Measurements from ENCODE around the gene LKAAEAR1.

Gene LKAAEAR1

DNA sequence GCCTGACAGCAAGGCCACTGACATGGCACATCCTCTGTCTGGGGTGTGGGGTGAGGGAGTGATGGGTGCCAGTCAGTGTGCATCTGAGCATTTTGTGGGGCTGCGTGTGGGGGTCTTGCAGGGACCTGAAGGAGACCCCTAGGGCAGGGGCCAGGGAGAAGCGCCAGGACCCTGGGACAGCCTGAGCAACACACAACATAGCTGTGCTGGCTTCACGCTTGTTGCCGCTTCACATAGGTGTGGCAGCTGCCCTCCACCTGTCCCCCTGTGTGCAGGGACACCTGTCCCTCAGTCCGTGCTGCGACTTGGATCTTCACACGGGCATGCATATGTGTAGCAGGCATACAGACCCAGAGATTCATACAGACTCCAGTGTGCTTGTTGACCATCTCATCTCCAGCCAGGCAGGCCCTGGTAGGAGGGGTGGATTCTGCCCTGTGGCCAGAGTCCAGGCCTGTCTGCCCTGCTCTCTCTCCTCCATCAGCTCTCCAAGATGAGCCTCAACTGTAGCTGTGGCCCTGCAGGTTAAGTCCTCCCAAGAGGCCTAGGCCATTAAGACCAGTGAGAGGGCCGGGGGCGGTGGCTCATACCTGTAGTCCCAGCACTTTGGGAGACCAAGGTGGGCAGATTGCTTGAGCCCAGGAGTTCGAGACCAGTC is 26.3 kb upstream of the LKAAEAR1 start:
- peak in 1 of 2 donors; percentile 14 for DNase-seq

GRCh38 chr20:64109831-64110391 is 25.7 kb upstream of the LKAAEAR1 start:
- DNase-seq, result peak in 1 of 2 donors; percentile 13

GRCh38 chr20:64108731-64109681 is 24.8 kb upstream of the LKAAEAR1 start:
- DNase-seq, result peak in 1 of 2 donors; percentile 12

GRCh38 chr20:64107736-64108457 is 23.7 kb upstream of the LKAAEAR1 start:
- peak in 1 of 2 donors; percentile 13 for DNase-seq

GRCh38 chr20:64106981-64107735 is 23.0 kb upstream of the LKAAEAR1 start, which contains the start of gene NPBWR2:
Gene NPBWR2 (minus strand): TSS chr20:64107565. CDS start chr20:64106831, 734 bp downstream.
- DNase-seq, result peak in 1 of 2 donors; percentile 26

DNA sequence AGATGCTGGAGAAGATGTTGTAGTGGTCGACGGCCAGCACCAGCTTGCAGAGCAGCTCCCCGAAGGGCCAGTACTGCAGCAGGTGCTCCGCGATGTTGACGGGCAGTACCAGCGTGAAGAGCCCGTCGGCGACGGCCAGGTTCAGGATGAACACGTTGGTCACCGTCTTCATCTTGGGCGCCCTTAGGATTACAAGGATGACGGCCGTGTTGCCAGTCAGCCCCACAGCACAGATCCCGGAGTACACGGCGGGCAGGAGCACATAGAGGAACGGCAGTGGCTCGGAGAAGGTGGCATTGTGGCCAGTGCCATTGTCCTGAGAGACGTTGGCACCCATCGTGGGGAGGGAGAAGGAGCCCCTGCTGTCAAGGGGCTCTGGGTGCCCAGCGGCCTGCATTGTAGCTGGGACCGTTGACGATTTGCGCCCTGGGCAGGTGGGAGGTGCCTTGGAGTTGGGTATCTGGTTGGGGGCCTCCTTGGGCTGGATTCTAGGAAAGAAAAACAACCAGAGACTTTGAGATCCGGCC is 22.3 kb upstream of the LKAAEAR1 start:
- no peak for DNase-seq

DNA sequence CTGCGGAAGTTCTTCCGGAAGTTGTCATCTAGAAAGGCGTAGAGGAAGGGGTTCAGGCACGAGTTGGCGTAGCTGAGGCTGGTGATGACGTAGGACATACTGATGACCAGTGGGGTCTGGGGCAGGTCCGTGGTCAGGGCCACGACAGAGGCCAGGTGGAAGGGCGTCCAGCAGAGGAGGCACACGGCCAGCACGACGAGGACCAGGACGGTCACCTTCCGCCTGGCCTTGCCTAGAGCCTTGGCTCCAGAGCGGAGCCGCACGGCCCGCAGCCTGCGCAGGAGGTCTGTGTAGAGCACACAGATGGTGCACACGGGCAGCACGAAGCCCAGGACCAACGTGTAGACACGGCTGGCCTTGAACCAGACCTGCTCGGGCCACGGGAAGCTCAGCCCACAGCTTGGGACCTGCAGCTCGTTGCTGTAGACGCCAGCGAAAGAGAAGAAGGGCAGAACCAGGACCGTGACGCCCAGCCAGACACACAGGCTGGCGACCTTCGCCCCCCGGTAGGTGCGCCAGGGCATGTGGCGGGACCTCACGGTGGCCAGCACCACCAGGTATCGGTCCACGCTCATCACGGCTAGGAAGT is 21.7 kb upstream of the LKAAEAR1 start:
- DNase-seq, result no peak

GRCh38 chr20:64104667-64105451 is 20.7 kb upstream of the LKAAEAR1 start:
- peak in 1 of 2 donors; percentile 15 for DNase-seq

DNA sequence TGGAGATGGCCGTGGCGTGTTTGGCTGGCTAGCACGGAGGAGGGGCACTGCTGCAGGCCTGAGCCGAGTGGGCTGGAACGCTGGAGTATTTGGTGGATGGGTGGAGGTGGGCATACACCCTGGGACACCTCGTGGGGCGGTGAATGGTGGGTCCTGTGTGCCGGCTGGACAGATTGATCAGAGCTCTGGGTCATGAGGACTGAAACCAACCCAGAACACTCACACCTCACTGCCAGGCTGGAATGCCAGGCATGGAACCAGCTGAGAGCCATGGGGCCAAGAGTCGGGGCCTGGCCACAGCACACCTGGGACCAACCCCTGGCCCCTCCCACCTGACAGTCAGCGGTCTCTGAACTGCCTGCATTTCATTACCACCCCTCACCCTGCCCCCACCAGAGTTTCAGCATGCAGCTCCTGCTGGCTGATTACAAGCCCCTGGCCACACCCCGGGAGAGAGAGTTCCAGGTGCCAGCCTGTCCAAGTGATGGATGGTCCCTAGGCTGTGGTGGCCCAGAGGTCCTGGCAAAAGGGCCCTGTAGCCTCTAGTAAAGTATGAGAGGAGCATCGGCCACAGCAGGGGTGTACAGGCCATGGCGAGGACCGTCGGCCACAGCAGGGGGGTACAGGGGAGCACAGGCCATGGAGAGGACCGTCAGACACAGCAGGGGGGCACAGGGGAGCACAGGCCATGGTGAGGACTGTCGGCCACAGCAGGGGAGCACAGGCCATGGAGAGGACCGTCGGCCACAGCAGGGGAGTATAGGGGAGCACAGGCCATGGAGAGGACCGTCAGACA is 19.9 kb upstream of the LKAAEAR1 start:
- peak in 1 of 2 donors; percentile 9 for DNase-seq

DNA sequence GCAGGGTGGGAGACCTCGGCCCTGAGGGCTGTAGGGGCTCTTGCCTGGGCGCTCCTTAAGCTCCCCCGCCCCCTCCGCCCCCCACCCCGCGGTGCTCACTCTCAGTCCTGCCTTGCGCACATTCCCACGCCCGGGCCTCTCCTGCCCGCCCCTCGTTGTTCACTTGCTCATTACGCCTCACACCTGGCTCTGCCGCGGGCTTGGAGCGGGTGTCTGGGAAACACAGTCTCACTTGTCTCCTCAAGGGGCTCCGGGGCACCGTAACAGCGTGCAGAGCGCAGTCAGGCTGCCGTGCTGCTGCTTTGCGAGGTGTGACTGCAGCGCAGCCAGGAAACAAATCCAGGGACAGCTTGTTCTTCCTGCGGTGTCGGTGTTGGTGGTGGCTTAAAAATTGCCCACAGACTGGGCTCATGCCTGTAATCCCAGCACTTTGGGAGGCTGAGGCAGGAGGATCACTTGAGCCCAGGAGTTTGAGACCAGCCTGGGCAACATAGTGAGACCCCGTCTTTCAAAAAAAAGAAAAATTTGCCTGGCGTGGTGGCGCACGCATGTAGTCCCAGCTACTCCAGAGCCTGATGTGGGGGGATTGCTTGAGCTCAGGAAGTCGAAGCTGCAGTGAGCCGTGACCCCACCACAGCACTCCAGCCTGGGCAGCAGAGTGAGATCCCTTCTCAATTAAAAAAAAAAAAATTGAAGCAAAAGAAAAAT is 18.6 kb upstream of the LKAAEAR1 start:
- no peak for DNase-seq

GRCh38 chr20:64101731-64102621 is 17.8 kb upstream of the LKAAEAR1 start:
- peak; percentile 78 to 80 for DNase-seq

DNA sequence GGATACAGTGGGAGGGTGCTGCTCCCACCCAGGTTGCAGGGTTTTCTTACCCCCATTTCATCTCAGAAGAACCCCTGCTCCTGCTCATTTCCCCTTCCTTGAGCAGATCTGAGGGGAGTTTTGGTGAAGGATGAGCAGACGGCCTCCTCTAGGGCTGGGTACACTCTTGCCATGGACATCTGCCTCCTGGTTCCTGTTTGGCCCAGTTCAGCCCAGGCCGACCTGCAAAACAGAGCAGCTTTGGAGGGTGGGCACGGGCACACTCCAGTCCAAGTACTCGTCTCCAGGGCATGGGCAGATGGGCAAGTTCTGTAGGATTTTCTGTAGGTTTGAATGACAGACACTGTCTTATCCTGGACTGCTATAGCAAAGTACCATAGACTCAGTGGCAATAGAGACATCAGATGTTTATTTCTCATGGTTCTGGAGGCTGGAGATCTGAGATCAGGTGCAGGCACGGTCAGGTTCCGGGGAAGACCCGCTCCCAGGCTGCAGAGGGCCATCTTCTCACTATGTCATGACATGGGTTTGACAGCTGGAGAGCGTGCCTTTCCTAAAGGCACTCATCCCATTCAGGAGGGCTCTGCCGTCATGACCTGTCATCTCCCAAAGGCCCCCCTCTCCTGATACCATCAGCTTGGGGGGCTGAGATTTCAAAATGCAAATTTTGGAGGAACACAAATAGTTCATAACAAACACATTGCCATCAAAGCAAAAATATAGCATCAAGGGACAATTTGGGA is 16.9 kb upstream of the LKAAEAR1 start:
- DNase-seq, result no peak

DNA sequence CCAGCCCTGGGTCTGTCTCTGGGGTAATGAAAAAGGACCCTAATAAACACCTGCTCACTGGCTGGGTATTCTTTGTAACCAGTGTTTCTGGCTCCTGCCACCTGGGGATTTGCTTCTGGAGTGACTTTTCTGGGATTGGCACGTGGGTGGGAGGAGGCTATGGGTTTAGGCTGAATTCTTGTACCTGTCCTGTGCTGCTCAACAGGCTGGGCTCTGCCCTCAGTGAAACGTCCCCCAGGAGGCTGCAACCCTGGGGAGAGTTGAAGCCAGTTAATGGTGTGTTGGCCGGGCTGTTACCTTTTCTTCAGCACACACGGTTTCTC is 16.3 kb upstream of the LKAAEAR1 start:
- no peak for DNase-seq

- DNase-seq, result no peak
Observed at GRCh38 chr20:64099880-64100565, 15.8 kb upstream of the LKAAEAR1 start.

- DNase-seq, result no peak
Observed at GRCh38 chr20:64099086-64099786, 15.0 kb upstream of the LKAAEAR1 start.

DNA sequence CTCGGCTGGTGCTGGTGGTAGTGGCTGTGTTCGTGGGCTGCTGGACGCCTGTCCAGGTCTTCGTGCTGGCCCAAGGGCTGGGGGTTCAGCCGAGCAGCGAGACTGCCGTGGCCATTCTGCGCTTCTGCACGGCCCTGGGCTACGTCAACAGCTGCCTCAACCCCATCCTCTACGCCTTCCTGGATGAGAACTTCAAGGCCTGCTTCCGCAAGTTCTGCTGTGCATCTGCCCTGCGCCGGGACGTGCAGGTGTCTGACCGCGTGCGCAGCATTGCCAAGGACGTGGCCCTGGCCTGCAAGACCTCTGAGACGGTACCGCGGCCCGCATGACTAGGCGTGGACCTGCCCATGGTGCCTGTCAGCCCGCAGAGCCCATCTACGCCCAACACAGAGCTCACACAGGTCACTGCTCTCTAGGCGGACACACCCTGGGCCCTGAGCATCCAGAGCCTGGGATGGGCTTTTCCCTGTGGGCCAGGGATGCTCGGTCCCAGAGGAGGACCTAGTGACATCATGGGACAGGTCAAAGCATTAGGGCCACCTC is 14.3 kb upstream of the LKAAEAR1 start:
- DNase-seq, result no peak

All from stimulated activated CD4-positive, alpha-beta T cell treated with anti-CD3 and anti-CD28 coated beads, Interleukin-2, amount 100 ng/mL, for 24 hours (primary cell).